K562 (cell line): ENCODE results near the gene CDT1. TPM values are rescaled to one million over a fixed set of nuclear protein-coding genes. Genes with fewer than 3 reads are reported as not detected.

Experiments
- ARID1B ChIP-seq: fragments of 450-650 bp; IDR thresholded peaks from 2 replicates; pipeline ENCODE4 v1.6.1; 2016; ENCODE audit warnings: antibody characterized with exemption, mild to moderate bottlenecking, inconsistent platforms
- ARNT ChIP-seq, 2 experiments: fragments of 450-650 bp; IDR thresholded peaks; 2 replicates each; pipeline ENCODE4 v1.6.1; 2016; ENCODE audit warnings: mild to moderate bottlenecking in 1 of 2
- ATF7 ChIP-seq: fragments of 450-650 bp; IDR thresholded peaks from 2 replicates; pipeline ENCODE4 v1.7.1; 2014; ENCODE audit warnings: mild to moderate bottlenecking, moderate library complexity
- FOSL1 ChIP-seq: fragments of 200-800 bp; sonication (Bioruptor generic); conservative IDR thresholded peaks from 2 replicates; pipeline ENCODE4 v1.6.1; 2016; ENCODE audit warnings: missing genetic modification characterization, missing compliant biosample characterization
- GABPB1 ChIP-seq: sonication (generic); formaldehyde crosslinking; IDR thresholded peaks from 2 replicates; pipeline ENCODE4 v1.8.0; 2022; ENCODE audit warnings: mild to moderate bottlenecking, missing genetic modification reagents
- GATAD2A ChIP-seq: fragments of 450-650 bp; IDR thresholded peaks from 2 replicates; pipeline ENCODE4 v1.6.1; 2017
- IFI16 ChIP-seq: fragments of 250-450 bp; sonication (Bioruptor Pico); IDR thresholded peaks from 2 replicates; pipeline ENCODE4 v2.1.2; 2022; ENCODE audit warnings: mild to moderate bottlenecking, inconsistent platforms
- KHSRP ChIP-seq: fragments of 450-650 bp; IDR thresholded peaks from 2 replicates; pipeline ENCODE4 v1.6.1; 2017
- L3MBTL2 ChIP-seq: fragments of 450-650 bp; IDR thresholded peaks from 2 replicates; pipeline ENCODE4 v1.6.1; 2016; ENCODE audit warnings: mild to moderate bottlenecking, moderate library complexity
- MAZ ChIP-seq, 2 experiments: fragments of 450-650 bp in 1 of 2; sonication (generic) in 1 of 2; formaldehyde crosslinking; IDR thresholded peaks in 1 of 2; conservative IDR thresholded peaks in 1 of 2; 2 replicates each; pipeline versions ENCODE4 v1.4.0 to v1.5.0; 2020; ENCODE audit warnings: mild to moderate bottlenecking in 1 of 2, missing genetic modification reagents in 1 of 2
- MEF2A ChIP-seq: IDR thresholded peaks from 2 replicates; pipeline ENCODE4 v1.6.1; 2011; ENCODE audit warnings: low read depth, mild to moderate bottlenecking, low read length, moderate library complexity; ENCODE audit not compliant: control insufficient read depth
- MTA1 ChIP-seq: fragments of 450-650 bp; IDR thresholded peaks from 2 replicates; pipeline ENCODE4 v1.6.1; 2017; ENCODE audit warnings: borderline replicate concordance
- POLR2AphosphoS5 ChIP-seq: IDR thresholded peaks from 2 replicates; pipeline ENCODE4 v1.6.1; 2011; ENCODE audit warnings: mild to moderate bottlenecking, low read depth, low read length, moderate library complexity; ENCODE audit not compliant: control insufficient read depth, insufficient read depth
- POLR2G ChIP-seq: fragments of 200-400 bp; formaldehyde crosslinking; IDR thresholded peaks from 2 replicates; pipeline ENCODE4 v1.6.1; 2017; ENCODE audit warnings: low read depth, mild to moderate bottlenecking, antibody characterized with exemption, low read length, moderate library complexity
- PPARD ChIP-seq: fragments of 250-450 bp; sonication (Bioruptor Pico); IDR thresholded peaks from 2 replicates; pipeline ENCODE4 v1.8.0; 2022; ENCODE audit warnings: inconsistent platforms, mild to moderate bottlenecking, moderate library complexity
- PRMT5 ChIP-seq: sonication (generic); formaldehyde crosslinking; IDR thresholded peaks from 2 replicates; pipeline ENCODE4 v1.5.0; 2020; ENCODE audit warnings: missing genetic modification reagents
- RBM25 ChIP-seq: fragments of 200-400 bp; formaldehyde crosslinking; IDR thresholded peaks from 2 replicates; pipeline ENCODE4 v1.6.1; 2018; ENCODE audit warnings: low read length, low read depth, moderate library complexity; ENCODE audit not compliant: severe bottlenecking
- SMAD3 ChIP-seq: fragments of 450-650 bp; formaldehyde crosslinking; conservative IDR thresholded peaks from 2 replicates; pipeline ENCODE4 v1.4.0; 2020; ENCODE audit warnings: mild to moderate bottlenecking
- SRF ChIP-seq, 2 experiments: fragments of 250-450, 450-650 bp in 1 of 2; sonication (Bioruptor Pico) in 1 of 2; sonication (generic) in 1 of 2; formaldehyde crosslinking; IDR thresholded peaks; 2 replicates each; pipeline versions ENCODE4 v1.5.0 to v1.5.1; 2020 to 2022; ENCODE audit warnings: mild to moderate bottlenecking in 1 of 2, missing genetic modification reagents in 1 of 2
- SRSF3 ChIP-seq: fragments of 200-400 bp; formaldehyde crosslinking; IDR thresholded peaks from 2 replicates; pipeline ENCODE4 v1.6.1; 2016; ENCODE audit warnings: mild to moderate bottlenecking, low read length, moderate library complexity; ENCODE audit not compliant: insufficient read depth
- ZBTB2 ChIP-seq: fragments of 450-650 bp; IDR thresholded peaks from 2 replicates; pipeline ENCODE4 v1.6.1; 2016; ENCODE audit warnings: antibody characterized with exemption
- ZNF551 ChIP-seq: fragments of 250-450 bp; sonication (Bioruptor Pico); IDR thresholded peaks from 2 replicates; pipeline ENCODE4 v1.5.0; 2021; ENCODE audit warnings: mild to moderate bottlenecking, moderate library complexity
- polyA plus RNA-seq, 8 experiments: library from polyadenylated mRNA; depleted of rRNA in 4 of 8; stranded (reverse) in 5 of 8; unstranded in 3 of 8; fragments of >200 nt; fragmentation: Nextera tagmentation in 2 of 8; fragmentation: Illumina TruSeq in 1 of 8; extraction: Ambion mirVana in 2 of 8; extraction: Trizol in 1 of 8; gene quantifications; 2 replicates each; pipeline versions ENCODE4 v1.2.1 to v1.2.3, GENCODE V29; 2011 to 2014; ENCODE audit warnings: inconsistent platforms in 1 of 8, missing spikeins in 1 of 8
- total RNA-seq, 7 experiments: library from RNA; depleted of rRNA in 6 of 7; stranded (reverse); fragments of >200 nt in 6 of 7; fragmentation: Illumina TruSeq in 2 of 7; extraction: Trizol in 2 of 7; gene quantifications; 2 replicates each; pipeline versions ENCODE4 v1.2.1 to v1.2.3, GENCODE V29; 2011 to 2021; ENCODE audit warnings: low replicate concordance in 1 of 7
- TF ChIP-seq, protein P1 (sequence below): fragments of 450-650 bp; conservative IDR thresholded peaks from 2 replicates; pipeline ENCODE4 v1.6.1; 2016; ENCODE audit warnings: missing genetic modification characterization, low read depth, mild to moderate bottlenecking, missing compliant biosample characterization, moderate library complexity
- TF ChIP-seq, protein P2 (sequence below), 2 experiments: fragments of 450-650 bp; IDR thresholded peaks; 2 replicates each; pipeline ENCODE4 v1.6.1; 2016
- TF ChIP-seq, protein P3 (sequence below): sonication (generic); formaldehyde crosslinking; IDR thresholded peaks from 2 replicates; pipeline ENCODE4 v1.8.0; 2022; ENCODE audit warnings: missing genetic modification reagents, mild to moderate bottlenecking, borderline replicate concordance

Gene CDT1
- total and polyA plus RNA-seq, 9 of the 15 experiments (the other 6 are each of a cell fraction or from before 2014, with no cell fraction given) = 0.92 to 178 (median 14.2) TPM

DNA sequence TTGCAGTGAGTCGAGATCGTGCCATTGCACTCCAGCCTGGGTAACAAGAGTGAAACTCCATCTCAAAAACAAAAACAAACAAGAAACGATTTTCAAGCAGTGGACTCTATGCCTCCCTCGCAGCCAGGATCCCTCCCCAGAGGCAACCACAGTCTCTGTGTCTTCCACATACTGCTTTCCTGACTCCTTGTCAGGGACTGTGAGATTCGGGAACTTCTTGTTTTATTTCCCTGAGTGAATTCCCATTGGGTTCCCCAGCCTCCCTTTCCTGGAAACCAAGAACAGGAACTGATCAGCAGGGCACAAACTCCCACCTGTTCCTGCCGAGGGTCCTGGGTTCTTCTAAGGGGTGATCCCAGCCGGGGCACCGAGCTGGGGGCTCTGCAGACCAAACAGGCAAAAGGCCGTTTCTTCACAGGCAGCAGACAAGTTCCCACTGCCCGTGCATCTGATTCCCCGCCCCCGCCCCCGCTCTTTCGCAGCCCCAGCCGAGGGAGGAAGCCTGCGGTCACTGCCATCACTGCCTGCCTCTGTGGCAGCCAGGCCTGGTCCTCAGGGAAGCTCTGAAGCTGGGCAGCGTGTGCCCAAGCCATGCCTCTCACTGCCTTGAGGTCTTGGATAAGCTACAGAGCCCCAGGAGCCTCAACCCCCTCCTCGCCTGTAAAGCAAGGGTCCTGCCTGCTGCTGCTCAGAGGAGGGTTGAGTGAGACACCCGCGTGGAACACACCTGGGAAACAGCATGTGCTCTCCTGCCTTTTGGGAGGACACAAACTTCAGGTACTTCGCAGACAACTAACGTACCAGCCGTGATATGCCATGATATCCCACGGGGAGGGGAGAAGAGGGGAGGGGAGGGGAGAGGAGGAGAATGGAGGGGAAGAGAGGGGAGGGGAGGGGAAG lies 13.0 kb upstream of the CDT1 start (continued):
- TF ChIP-seq FOSL1 (no peak), ZBTB2 (0 out of 2 replicates have a peak, but pooled peaks have one; percentile 61), POLR2G (peak; percentile 65), MEF2A (no peak), ARNT (IDR thresholded peaks at IDR 0.05) (no peak), ARID1B (peak; percentile 42), POLR2AphosphoS5 (no peak), PRMT5 (CRISPR knock-in tag) (no peak), GABPB1 (CRISPR knock-in tag) (0 out of 2 replicates have a peak, but pooled peaks have one; percentile 16), IFI16 (CRISPR knock-in tag) (no peak), L3MBTL2 (0 out of 2 replicates have a peak, but pooled peaks have one; percentile 21), ATF7 (no peak), MTA1 (no peak), SMAD3 (CRISPR knock-in tag) (no peak), KHSRP (no peak), RBM25 (no peak), MAZ (CRISPR knock-in tag; conservative IDR thresholded peaks at IDR 0.05 in 1 of 2, IDR thresholded peaks at IDR 0.05 in 1 of 2) (peak in 1 of 2 experiments; percentile 71; a peak in 3 of 4 replicates), SRSF3 (no peak), GATAD2A (no peak), ZNF551 (CRISPR knock-in tag) (no peak), PPARD (CRISPR knock-in tag) (no peak), SRF (CRISPR knock-in tag; IDR thresholded peaks at IDR 0.05) (no peak)
- TF ChIP-seq, protein P1, sequence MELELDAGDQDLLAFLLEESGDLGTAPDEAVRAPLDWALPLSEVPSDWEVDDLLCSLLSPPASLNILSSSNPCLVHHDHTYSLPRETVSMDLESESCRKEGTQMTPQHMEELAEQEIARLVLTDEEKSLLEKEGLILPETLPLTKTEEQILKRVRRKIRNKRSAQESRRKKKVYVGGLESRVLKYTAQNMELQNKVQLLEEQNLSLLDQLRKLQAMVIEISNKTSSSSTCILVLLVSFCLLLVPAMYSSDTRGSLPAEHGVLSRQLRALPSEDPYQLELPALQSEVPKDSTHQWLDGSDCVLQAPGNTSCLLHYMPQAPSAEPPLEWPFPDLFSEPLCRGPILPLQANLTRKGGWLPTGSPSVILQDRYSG (tag) = no peak
- TF ChIP-seq, protein P2, sequence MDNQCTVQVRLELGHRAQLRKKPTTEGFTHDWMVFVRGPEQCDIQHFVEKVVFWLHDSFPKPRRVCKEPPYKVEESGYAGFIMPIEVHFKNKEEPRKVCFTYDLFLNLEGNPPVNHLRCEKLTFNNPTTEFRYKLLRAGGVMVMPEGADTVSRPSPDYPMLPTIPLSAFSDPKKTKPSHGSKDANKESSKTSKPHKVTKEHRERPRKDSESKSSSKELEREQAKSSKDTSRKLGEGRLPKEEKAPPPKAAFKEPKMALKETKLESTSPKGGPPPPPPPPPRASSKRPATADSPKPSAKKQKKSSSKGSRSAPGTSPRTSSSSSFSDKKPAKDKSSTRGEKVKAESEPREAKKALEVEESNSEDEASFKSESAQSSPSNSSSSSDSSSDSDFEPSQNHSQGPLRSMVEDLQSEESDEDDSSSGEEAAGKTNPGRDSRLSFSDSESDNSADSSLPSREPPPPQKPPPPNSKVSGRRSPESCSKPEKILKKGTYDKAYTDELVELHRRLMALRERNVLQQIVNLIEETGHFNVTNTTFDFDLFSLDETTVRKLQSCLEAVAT (IDR thresholded peaks at IDR 0.05) = no peak
- TF ChIP-seq, protein P3, sequence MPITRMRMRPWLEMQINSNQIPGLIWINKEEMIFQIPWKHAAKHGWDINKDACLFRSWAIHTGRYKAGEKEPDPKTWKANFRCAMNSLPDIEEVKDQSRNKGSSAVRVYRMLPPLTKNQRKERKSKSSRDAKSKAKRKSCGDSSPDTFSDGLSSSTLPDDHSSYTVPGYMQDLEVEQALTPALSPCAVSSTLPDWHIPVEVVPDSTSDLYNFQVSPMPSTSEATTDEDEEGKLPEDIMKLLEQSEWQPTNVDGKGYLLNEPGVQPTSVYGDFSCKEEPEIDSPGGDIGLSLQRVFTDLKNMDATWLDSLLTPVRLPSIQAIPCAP (CRISPR knock-in tag) = no peak
